ENCODE results near the gene FOLH1.
"Not testable (repeated sequence)": the region's sequence is repeated elsewhere in the genome, so short reads cannot be mapped to it uniquely, and the experiment has no call there.

FOLH1 gene

GRCh38 chr11:49177936-49178335 is 30.5 kb downstream of the FOLH1 start:
- WGBS (ENCODE audit: insufficient coverage, insufficient read length), result no CpG with 5 or more reads among the region's 3 CpGs
- not testable (repeated sequence) for DNase-seq (ENCODE audit: low read depth, low spot score); H3K27ac ChIP-seq (ENCODE audit: low read length); H3K27me3 ChIP-seq (ENCODE audit: control insufficient read depth, insufficient read depth, low read length); H3K4me3 ChIP-seq (ENCODE audit: low read length); H3K36me3 ChIP-seq (ENCODE audit: control insufficient read depth, insufficient read depth, low read length); H3K9me3 ChIP-seq (ENCODE audit: control insufficient read depth, insufficient read depth, low read length); H3K4me1 ChIP-seq (ENCODE audit: control insufficient read depth, insufficient read depth, low read length)

GRCh38 chr11:49175378-49175777 is 33.0 kb downstream of the FOLH1 start:
- not testable (repeated sequence) for H3K4me1 ChIP-seq (ENCODE audit: control insufficient read depth, insufficient read depth, low read length); H3K9me3 ChIP-seq (ENCODE audit: control insufficient read depth, insufficient read depth, low read length); H3K36me3 ChIP-seq (ENCODE audit: control insufficient read depth, insufficient read depth, low read length); H3K27me3 ChIP-seq (ENCODE audit: control insufficient read depth, insufficient read depth, low read length); H3K27ac ChIP-seq (ENCODE audit: low read length); H3K4me3 ChIP-seq (ENCODE audit: low read length); DNase-seq (ENCODE audit: low read depth, low spot score)

- not testable (repeated sequence) for DNase-seq (ENCODE audit: low read depth, low spot score); H3K27ac ChIP-seq (ENCODE audit: low read length); H3K27me3 ChIP-seq (ENCODE audit: control insufficient read depth, insufficient read depth, low read length); H3K36me3 ChIP-seq (ENCODE audit: control insufficient read depth, insufficient read depth, low read length); H3K9me3 ChIP-seq (ENCODE audit: control insufficient read depth, insufficient read depth, low read length); H3K4me1 ChIP-seq (ENCODE audit: control insufficient read depth, insufficient read depth, low read length); H3K4me3 ChIP-seq (ENCODE audit: low read length)
- WGBS (ENCODE audit: insufficient coverage, insufficient read length), result no CpG with 5 or more reads among the region's 3 CpGs
Measured at GRCh38 chr11:49174691-49175366, 33.6 kb downstream of the FOLH1 start.

GRCh38 chr11:49171613-49172012 is 36.8 kb downstream of the FOLH1 start:
- not testable (repeated sequence) for H3K4me1 ChIP-seq (ENCODE audit: control insufficient read depth, insufficient read depth, low read length); H3K27ac ChIP-seq (ENCODE audit: low read length); H3K9me3 ChIP-seq (ENCODE audit: control insufficient read depth, insufficient read depth, low read length); H3K36me3 ChIP-seq (ENCODE audit: control insufficient read depth, insufficient read depth, low read length); DNase-seq (ENCODE audit: low read depth, low spot score); H3K27me3 ChIP-seq (ENCODE audit: control insufficient read depth, insufficient read depth, low read length); H3K4me3 ChIP-seq (ENCODE audit: low read length)
- WGBS (ENCODE audit: insufficient coverage, insufficient read length), result no CpG with 5 or more reads among the region's 3 CpGs

GRCh38 chr11:49169579-49169978 is 38.8 kb downstream of the FOLH1 start:
- H3K9me3 ChIP-seq (ENCODE audit: control insufficient read depth, insufficient read depth, low read length); H3K4me1 ChIP-seq (ENCODE audit: control insufficient read depth, insufficient read depth, low read length); H3K4me3 ChIP-seq (ENCODE audit: low read length); H3K27me3 ChIP-seq (ENCODE audit: control insufficient read depth, insufficient read depth, low read length); H3K36me3 ChIP-seq (ENCODE audit: control insufficient read depth, insufficient read depth, low read length); DNase-seq (ENCODE audit: low read depth, low spot score); H3K27ac ChIP-seq (ENCODE audit: low read length): not testable (repeated sequence)
- WGBS (ENCODE audit: insufficient coverage, insufficient read length), result no CpG with 5 or more reads among the region's 3 CpGs

GRCh38 chr11:49168992-49169391 is 39.4 kb downstream of the FOLH1 start:
- not testable (repeated sequence) for DNase-seq (ENCODE audit: low read depth, low spot score); H3K36me3 ChIP-seq (ENCODE audit: control insufficient read depth, insufficient read depth, low read length); H3K27me3 ChIP-seq (ENCODE audit: control insufficient read depth, insufficient read depth, low read length); H3K27ac ChIP-seq (ENCODE audit: low read length); H3K4me1 ChIP-seq (ENCODE audit: control insufficient read depth, insufficient read depth, low read length); H3K4me3 ChIP-seq (ENCODE audit: low read length); H3K9me3 ChIP-seq (ENCODE audit: control insufficient read depth, insufficient read depth, low read length)
- WGBS (ENCODE audit: insufficient coverage, insufficient read length), result no CpG with 5 or more reads among the region's 4 CpGs

- Histone ChIP-seq H3K27ac (ENCODE audit: low read length) (no peak overlapping the region), H3K27me3 (ENCODE audit: control insufficient read depth, insufficient read depth, low read length) (no peaks in the 10 kb centered on the region), H3K36me3 (ENCODE audit: control insufficient read depth, insufficient read depth, low read length) (no peaks in the 10 kb centered on the region), H3K4me1 (ENCODE audit: control insufficient read depth, insufficient read depth, low read length) (no peaks in the 10 kb centered on the region), H3K4me3 (ENCODE audit: low read length) (no peak overlapping the region), H3K9me3 (ENCODE audit: control insufficient read depth, insufficient read depth, low read length) (no peaks in the 10 kb centered on the region)
- no peak for DNase-seq (ENCODE audit: low read depth, low spot score)
- no CpG with 5 or more reads among the region's 12 CpGs for WGBS (ENCODE audit: insufficient coverage, insufficient read length)
Measured at GRCh38 chr11:49151211-49151610, 57.2 kb downstream of the FOLH1 start.

DNA sequence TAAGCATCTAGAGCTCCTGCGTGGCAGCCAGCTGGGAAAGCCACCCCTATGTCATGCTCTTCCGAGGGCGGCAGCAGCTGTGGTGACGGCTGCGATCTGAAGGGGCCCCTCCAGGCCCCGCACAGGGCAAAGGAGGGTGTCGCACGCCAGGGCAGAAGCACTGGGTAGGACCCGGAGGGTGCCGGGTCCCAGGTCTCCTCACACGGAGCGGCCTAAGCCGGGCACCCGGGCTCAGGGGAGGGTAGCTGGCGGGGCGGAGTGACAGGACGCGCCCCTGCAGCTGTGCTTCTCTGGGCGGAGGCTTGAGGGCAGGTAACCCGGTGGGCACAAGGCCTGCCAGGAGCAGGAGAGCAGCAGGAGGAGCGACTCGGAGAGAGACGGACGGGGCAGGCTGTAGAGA is 106.0 kb downstream of the FOLH1 start:
- not testable (repeated sequence) for H3K27me3 ChIP-seq (ENCODE audit: control insufficient read depth, insufficient read depth, low read length); H3K4me1 ChIP-seq (ENCODE audit: control insufficient read depth, insufficient read depth, low read length); DNase-seq (ENCODE audit: low read depth, low spot score); H3K36me3 ChIP-seq (ENCODE audit: control insufficient read depth, insufficient read depth, low read length); H3K4me3 ChIP-seq (ENCODE audit: low read length); H3K9me3 ChIP-seq (ENCODE audit: control insufficient read depth, insufficient read depth, low read length); H3K27ac ChIP-seq (ENCODE audit: low read length)
- WGBS (ENCODE audit: insufficient coverage, insufficient read length), result no CpG with 5 or more reads among the region's 24 CpGs

Measured in iPS DF 6.9 (cell line).